HG02852 (cell line): ENCODE measurements around the gene IST1.

Experiments used
- ATAC-seq: cut with Tn5 transposase; IDR thresholded peaks from one replicate; pipeline ENCODE4 v1.9.1; 2021; ENCODE audit warnings: mild to moderate bottlenecking, moderate library complexity; ENCODE audit not compliant: unreplicated experiment

IST1 gene

DNA sequence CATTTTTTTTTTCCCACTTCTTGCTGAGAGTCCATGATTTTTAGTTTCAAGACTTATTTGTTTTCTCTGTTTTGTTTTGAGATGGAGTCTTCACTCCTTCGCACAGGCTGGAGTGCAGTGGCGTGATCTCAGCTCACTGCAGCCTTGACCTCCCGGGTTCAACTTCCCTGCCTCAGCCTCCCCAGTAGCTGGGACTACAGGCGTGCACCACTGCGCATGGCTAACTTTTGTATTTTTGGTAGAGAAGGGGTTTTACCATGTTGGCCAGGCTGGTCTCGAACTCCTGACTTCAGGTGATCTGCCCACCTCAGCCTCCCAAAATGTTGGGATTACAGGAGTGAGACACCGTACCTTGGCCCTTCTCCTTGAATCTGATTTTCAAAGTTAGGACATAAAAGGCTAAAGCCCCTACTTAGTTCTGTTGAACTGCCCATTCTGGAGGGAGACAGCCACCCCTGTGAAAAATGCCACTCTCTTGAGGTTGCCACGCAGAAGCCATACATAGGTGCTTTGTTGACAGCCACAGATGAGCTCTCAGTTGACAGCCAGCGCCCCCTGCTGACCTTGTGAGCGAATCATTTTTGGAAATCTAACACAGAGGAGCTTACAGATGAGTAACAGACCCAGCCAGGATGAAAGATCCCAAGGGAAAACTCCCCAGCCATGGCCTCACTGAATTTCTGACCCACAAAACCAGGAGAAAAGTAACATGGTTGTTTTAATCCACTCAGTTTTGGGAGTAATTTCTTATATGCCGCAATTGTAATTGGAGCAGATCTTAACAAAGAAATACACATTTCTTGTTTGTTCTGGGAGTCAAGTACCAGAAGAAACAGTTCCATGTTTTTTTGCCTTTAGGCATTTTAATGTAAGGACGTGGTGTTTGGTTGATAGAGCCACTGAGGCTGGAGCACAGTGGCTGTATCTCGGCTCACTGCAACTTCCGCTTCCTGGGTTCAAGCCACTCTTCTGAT, 66.0 kb downstream of the IST1 start:
- ATAC-seq = peak; percentile 79

DNA sequence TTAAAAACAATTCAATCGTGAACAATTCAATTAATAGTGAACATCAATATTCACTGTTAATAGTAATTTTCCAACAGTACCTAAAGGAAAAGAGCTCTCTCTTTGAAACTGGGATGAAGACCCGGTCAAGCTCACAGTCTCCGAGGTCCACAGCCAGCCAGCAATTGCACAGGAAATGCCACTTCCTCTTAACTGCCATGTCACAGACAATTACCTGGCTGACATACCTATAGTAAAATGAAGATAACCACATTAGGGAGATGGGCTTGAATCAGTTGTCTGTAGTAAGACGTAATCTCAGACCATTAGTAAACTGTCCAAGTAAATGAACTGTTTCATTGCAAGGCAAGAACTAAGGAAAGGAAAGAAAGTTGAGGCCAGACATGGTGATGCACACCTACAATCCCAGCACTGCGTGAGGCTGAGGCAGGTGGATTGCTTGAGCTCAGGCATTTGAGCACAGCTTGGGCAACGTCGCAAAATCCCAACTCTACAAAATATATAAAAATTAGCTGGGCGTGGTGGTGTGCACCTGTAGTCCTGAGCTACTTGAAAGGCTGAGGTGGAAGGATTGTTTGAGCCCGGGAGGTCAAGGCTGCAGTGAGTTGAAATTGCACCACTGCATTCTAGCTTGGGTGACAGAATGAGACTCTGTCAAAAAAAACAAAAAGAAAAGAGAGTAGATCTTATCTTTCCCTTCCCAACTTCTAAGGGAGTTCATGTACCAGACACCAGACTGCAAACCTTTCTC, 68.0 kb downstream of the IST1 start:
- no peak for ATAC-seq

DNA sequence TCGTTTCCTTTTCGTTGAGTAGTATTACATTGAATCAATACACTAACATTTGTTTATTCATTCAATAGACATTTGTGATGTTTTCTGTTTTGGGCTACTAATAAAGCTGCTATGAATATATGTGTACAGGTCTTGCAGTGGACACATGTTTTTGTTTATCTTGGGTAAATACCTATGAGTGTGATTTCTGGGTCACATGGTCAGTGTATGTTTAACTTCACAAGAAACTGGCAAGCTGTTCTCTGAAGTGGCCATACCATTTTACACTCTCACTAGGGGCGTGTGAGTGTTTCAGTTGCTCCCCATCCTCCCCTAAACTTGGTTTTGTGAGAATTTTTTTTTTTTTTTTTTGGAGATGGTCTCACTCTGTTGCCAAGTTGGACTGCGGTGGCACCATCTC, 69.9 kb downstream of the IST1 start:
- no peak for ATAC-seq

DNA sequence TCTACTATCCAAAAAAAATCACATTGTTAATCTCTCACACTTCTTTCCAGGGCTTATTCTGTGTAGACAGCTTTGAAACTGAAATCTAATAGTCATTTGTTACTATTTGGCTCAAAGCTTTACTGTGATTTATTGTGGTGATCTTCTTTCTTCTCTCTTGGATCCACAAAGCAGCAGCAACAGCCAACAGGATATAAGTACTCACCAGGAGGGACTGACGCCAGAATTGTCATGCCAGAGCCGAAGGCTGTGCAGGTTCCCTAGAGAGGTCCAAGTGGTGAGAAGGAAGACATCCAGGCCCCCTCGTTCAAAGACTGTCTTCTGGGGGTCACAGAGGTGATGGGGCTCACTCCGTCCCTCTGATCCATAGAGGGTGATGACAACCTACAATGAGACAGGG, 71.6 kb downstream of the IST1 start:
- no peak for ATAC-seq

DNA sequence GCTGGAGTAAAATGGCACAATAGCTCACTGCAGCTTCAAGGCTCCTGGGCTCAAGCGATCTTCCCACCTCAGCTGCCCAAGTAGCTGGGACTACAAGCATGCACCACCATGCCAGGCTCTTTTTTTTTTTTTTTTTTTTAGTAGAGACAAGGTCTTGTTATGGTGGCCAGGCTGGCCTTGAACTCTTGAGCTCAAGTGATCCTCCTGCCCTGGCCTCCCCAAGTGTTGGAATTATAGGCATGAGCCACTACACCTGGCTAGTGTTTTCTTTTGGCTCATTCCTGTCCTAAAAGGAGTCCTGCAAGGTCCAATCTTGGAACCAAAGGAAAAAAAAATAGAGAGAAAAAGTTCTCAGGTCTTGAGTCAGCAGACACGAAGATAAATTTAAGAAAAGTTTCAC, 74.0 kb downstream of the IST1 start:
- no peak for ATAC-seq

DNA sequence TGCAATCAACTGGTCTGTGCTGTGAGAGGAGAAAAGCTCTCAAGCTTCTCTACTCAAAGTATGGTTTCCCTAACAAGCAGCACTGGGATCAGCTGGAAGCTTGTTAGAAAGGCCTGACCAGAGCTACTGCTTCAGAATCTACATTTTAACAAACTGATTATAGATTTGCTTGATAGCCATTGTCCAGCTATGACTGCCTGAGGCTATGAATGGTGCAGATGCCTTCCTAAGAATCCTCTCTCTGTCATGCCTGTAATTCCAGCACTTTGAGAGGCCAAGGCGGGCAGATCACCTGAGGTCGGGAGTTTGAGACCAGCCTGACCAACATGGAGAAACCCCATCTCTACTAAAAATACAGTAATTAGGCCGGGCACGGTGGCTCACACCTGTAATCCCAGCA, 76.2 kb downstream of the IST1 start:
- no peak for ATAC-seq

DNA sequence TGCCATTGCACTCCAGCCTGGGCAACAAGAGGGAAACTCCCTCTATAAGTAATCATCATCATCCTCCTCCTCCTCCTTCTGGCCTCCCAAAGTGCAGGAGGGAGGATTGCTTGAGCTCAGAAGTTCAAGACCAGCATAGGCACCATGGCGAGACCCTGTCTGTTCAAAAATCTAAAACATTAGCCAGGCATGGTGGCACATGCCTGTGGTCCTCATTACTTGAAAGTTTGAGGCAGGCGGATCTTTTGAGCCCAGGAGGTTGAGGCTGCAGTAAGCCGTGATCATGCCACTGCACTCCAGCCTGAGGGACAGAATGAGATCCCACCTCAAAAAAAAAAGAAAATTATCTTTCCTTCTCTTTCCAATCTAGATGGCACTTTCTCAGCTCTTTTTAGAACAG, 77.0 kb downstream of the IST1 start:
- ATAC-seq = no peak

DNA sequence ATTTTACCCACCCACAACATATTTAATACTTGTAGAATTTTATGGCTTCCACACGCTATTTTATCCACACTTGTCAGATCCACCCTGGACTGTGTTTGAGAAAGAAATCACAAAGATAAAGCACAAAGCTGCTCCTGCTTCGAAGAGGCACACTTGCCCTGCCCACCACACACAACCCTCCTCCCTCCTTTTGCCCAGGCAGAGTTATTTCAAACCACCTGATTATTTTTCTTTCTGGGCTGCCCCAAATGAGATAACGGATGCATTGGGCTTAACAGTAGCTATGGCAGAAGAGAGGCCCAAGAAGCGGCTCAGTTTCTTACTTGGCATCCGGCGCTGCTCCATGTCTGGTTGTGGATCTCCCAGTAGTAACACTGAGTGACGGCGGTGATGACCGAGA, 77.7 kb downstream of the IST1 start:
- ATAC-seq = no peak

DNA sequence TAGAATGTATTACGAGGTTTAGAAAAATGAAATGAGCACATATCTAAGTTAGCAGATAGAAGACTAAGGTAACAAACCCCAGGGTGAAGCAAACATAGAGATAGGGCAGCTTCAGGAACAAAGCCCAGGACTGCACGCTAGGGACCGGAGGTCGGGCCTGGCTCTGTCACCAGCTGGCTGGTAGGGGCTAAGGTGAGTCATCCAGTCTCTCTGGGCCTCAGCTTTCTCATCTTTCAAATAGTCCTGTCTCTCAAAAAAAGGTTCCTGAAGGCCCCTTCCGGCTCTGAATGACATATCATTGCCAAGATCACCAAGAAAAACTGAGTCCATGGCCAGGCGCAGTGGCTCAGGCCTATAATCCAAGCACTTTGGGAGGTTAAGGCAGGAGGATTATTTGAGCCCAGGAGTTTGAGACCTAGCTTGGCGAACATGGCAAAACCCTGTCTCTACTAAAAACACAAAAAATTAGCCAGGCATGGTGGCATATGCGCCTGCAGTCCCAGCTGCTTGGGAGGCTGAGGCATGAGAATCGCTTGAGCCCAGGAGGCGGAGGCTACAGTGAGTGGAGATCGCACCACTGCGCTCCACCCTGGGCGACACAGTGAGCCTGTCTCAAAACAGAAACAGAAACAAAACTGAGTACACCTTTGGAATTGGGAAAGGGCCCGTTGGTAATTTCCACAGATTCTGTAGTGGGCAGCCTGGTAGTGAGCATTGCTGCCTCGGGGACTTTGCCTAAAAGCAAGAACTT, 78.9 kb downstream of the IST1 start:
- ATAC-seq = no peak
